Measurements from ENCODE around the gene CDK8. TPM values are rescaled to one million over a fixed set of nuclear protein-coding genes. Genes with fewer than 3 reads are reported as not detected.

The CDK8 gene
- total and polyA plus RNA-seq, 9 of the 15 experiments (the other 6 are each of a cell fraction or from before 2014, with no cell fraction given): 11.3 to 33.7 (median 20.3) TPM

DNA sequence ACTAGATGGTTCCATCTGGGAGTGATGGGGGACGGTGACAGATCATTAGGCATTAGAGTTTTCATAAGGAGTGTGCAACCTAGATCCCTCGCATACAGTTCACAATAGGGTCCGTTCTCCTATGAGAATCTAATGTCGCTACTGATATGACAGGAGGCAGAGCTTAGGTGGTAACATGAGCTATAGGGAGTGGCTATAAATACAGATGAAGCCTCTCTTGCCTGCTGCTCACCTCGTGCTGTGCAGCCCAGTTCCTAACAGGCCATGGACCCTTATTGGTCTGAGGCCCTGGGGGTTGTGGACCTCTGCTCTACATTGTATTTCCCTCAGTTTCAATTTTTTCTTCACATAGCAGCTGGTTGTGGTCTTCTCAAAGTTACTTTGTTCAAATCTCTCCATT lies 56.5 kb downstream of the CDK8 start:
- TF ChIP-seq, protein P1, sequence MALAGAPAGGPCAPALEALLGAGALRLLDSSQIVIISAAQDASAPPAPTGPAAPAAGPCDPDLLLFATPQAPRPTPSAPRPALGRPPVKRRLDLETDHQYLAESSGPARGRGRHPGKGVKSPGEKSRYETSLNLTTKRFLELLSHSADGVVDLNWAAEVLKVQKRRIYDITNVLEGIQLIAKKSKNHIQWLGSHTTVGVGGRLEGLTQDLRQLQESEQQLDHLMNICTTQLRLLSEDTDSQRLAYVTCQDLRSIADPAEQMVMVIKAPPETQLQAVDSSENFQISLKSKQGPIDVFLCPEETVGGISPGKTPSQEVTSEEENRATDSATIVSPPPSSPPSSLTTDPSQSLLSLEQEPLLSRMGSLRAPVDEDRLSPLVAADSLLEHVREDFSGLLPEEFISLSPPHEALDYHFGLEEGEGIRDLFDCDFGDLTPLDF (CRISPR knock-in tag; IDR thresholded peaks at IDR 0.05): no peak
- TF ChIP-seq COPS2 (conservative IDR thresholded peaks at IDR 0.05): no peak
- TF ChIP-seq, protein P2, sequence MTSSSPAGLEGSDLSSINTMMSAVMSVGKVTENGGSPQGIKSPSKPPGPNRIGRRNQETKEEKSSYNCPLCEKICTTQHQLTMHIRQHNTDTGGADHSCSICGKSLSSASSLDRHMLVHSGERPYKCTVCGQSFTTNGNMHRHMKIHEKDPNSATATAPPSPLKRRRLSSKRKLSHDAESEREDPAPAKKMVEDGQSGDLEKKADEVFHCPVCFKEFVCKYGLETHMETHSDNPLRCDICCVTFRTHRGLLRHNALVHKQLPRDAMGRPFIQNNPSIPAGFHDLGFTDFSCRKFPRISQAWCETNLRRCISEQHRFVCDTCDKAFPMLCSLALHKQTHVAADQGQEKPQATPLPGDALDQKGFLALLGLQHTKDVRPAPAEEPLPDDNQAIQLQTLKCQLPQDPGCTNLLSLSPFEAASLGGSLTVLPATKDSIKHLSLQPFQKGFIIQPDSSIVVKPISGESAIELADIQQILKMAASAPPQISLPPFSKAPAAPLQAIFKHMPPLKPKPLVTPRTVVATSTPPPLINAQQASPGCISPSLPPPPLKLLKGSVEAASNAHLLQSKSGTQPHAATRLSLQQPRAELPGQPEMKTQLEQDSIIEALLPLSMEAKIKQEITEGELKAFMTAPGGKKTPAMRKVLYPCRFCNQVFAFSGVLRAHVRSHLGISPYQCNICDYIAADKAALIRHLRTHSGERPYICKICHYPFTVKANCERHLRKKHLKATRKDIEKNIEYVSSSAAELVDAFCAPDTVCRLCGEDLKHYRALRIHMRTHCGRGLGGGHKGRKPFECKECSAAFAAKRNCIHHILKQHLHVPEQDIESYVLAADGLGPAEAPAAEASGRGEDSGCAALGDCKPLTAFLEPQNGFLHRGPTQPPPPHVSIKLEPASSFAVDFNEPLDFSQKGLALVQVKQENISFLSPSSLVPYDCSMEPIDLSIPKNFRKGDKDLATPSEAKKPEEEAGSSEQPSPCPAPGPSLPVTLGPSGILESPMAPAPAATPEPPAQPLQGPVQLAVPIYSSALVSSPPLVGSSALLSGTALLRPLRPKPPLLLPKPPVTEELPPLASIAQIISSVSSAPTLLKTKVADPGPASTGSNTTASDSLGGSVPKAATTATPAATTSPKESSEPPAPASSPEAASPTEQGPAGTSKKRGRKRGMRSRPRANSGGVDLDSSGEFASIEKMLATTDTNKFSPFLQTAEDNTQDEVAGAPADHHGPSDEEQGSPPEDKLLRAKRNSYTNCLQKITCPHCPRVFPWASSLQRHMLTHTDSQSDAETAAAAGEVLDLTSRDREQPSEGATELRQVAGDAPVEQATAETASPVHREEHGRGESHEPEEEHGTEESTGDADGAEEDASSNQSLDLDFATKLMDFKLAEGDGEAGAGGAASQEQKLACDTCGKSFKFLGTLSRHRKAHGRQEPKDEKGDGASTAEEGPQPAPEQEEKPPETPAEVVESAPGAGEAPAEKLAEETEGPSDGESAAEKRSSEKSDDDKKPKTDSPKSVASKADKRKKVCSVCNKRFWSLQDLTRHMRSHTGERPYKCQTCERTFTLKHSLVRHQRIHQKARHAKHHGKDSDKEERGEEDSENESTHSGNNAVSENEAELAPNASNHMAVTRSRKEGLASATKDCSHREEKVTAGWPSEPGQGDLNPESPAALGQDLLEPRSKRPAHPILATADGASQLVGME (CRISPR knock-in tag; IDR thresholded peaks at IDR 0.05): no peak
- no peak for TF ChIP-seq HDAC1 (IDR thresholded peaks at IDR 0.05)
- TF ChIP-seq ZNF75A (CRISPR knock-in tag; IDR thresholded peaks at IDR 0.05): no peak
- no peak for TF ChIP-seq ZNF232 (CRISPR knock-in tag; IDR thresholded peaks at IDR 0.05)
- no peak for TF ChIP-seq MCM5 (IDR thresholded peaks at IDR 0.05; ENCODE audit: low read depth)
- no peak for TF ChIP-seq RCOR1 (IDR thresholded peaks at IDR 0.05; ENCODE audit: borderline replicate concordance in 1 of 2, low read depth in 2 of 2, low read length in 2 of 2)
- intact Hi-C loops (cut with micrococcal nuclease) (no loop called here), in situ Hi-C loops (cut with MboI) (no loop called here)
- Histone ChIP-seq H2AFZ (ENCODE audit: low read depth, low read length) (no peak overlapping the region), H3K4me2 (ENCODE audit: insufficient read depth, low read length) (no peak overlapping the region), H3K27ac (ENCODE audit: extremely low read depth, low read depth, low read length) (no peak overlapping the region), H3K9me3 (replicated peaks; ENCODE audit: control insufficient read depth, insufficient read depth, low read depth, low read length) (no peaks in the 10 kb centered on the region), H3K9ac (ENCODE audit: insufficient read depth in 1 of 2, low read depth in 2 of 2, low read length in 2 of 2) (no peak overlapping the region), H3K27me3 (ENCODE audit: control insufficient read depth in 2 of 2, insufficient read depth in 2 of 2, low read length in 2 of 2) (no peaks in the 10 kb centered on the region), H3K79me2 (ENCODE audit: control insufficient read depth, insufficient read depth, low read length) (peaks cover 19% of the 10 kb centered on the region), H3K4me3 (no peak overlapping the region), H3K9me1 (ENCODE audit: control insufficient read depth, insufficient read depth, low read length) (no peaks in the 10 kb centered on the region), H3K36me3 (ENCODE audit: control insufficient read depth, insufficient read depth, low read length) (no peaks in the 10 kb centered on the region), H4K20me1 (replicated peaks; ENCODE audit: control insufficient read depth, insufficient read depth, low read length) (no peaks in the 10 kb centered on the region; the same call in 1 of the 2 replicates), H3K4me1 (replicated peaks in 1 of 2; ENCODE audit: control insufficient read depth in 2 of 2, insufficient read depth in 2 of 2, low read length in 2 of 2) (no peaks in the 10 kb centered on the region; a peak in 1 of 5 replicates)
- FAIRE-seq (no peak), DNase-seq (ENCODE audit: extremely low read depth in 1 of 4, low spot score in 3 of 4) (no peak), ATAC-seq (no peak)
- 60% methylated on average over 4 of the region's 5 CpGs for WGBS (ENCODE audit: insufficient coverage, low coverage, missing lambda C conversion rate)
- CTCF ChIA-PET (ENCODE audit: low intra/inter-chr PET ratio): no interaction called here
- POLR2A ChIA-PET: no interaction called here
- BruUV-seq (replicated peaks): no TSS peak

All from K562 (cell line).